SK-N-SH (cell line): Measurements from ENCODE around the gene CELF2. TPM values are rescaled to one million over a fixed set of nuclear protein-coding genes. Genes with fewer than 3 reads are reported as not detected.

ENCODE experiments used
- CTCF ChIA-PET: fragments of 300-600, 350-600 bp; formaldehyde crosslinking; extraction: SDS; loops from one replicate; lab custom pipeline; 2021; lab: Yijun Ruan, JAX
- POLR2A ChIA-PET: fragments of 350-600 bp; sonication (Branson Sonifier 250); formaldehyde crosslinking; extraction: SDS; loops from one replicate; lab custom pipeline; 2020; ENCODE audit warnings: antibody characterized with exemption, inconsistent platforms; lab: Yijun Ruan, JAX
- DNase-seq: peaks from one replicate; pipeline ENCODE4 v3.0.0; 2012
- H2AFZ ChIP-seq: fragments of 200-600 bp; sonication (generic); 2 replicates; pipeline ENCODE4 v1.8.1; 2016; ENCODE audit warnings: antibody characterized with exemption, mild to moderate bottlenecking, low read depth
- H3F3A ChIP-seq: fragments of 200-600 bp; sonication (generic); replicated peaks from 2 replicates; pipeline ENCODE3; 2016; ENCODE audit warnings: antibody characterized with exemption, mild to moderate bottlenecking; ENCODE audit not compliant: insufficient read depth
- H3K27ac ChIP-seq, 2 experiments: fragments of 200-500 bp in 1 of 2; fragments of 200-600 bp in 1 of 2; sonication (Bioruptor generic) in 1 of 2; sonication (generic), shearing (Covaris generic) in 1 of 2; 2 replicates each; pipeline versions ENCODE4 v1.5.1 to v1.6.1; 2014 to 2016; ENCODE audit warnings: low read depth in 2 of 2, inconsistent platforms in 1 of 2, low read length in 1 of 2, mild to moderate bottlenecking in 1 of 2, mixed read lengths in 1 of 2
- H3K27me3 ChIP-seq: fragments of 200-600 bp; sonication (generic), shearing (Covaris generic); 2 replicates; pipeline ENCODE4 v1.6.1; 2016; ENCODE audit warnings: mixed run types; ENCODE audit not compliant: insufficient read depth
- H3K36me3 ChIP-seq, 2 experiments: fragments of 200-500 bp in 1 of 2; fragments of 200-600 bp in 1 of 2; sonication (Bioruptor generic) in 1 of 2; sonication (generic) in 1 of 2; replicated peaks in 1 of 2; 2 replicates each; pipeline versions ENCODE3 to v1.5.1; 2014 to 2016; ENCODE audit warnings: low read length in 1 of 2, mild to moderate bottlenecking in 1 of 2; ENCODE audit not compliant: insufficient read depth in 2 of 2, control insufficient read depth in 1 of 2
- H3K4me1 ChIP-seq, 2 experiments: fragments of 200-500 bp in 1 of 2; fragments of 200-600 bp in 1 of 2; sonication (Bioruptor generic) in 1 of 2; sonication (generic), shearing (Covaris generic) in 1 of 2; 2 replicates each; pipeline versions ENCODE4 v1.5.1 to v1.6.1; 2014 to 2016; ENCODE audit warnings: low read depth in 1 of 2, low read length in 1 of 2, mixed run types in 1 of 2; ENCODE audit not compliant: insufficient read depth in 2 of 2, control insufficient read depth in 1 of 2
- H3K4me2 ChIP-seq: fragments of 200-600 bp; sonication (generic), shearing (Covaris generic); 2 replicates; pipeline ENCODE4 v1.6.1; 2017; ENCODE audit warnings: mixed run types
- H3K4me3 ChIP-seq, 2 experiments: fragments of 200-500 bp in 1 of 2; fragments of 200-600 bp in 1 of 2; sonication (Bioruptor generic) in 1 of 2; sonication (generic), shearing (Covaris generic) in 1 of 2; 2 replicates each; pipeline versions ENCODE4 v1.5.1 to v1.8.1; 2014 to 2016; ENCODE audit warnings: low read depth in 2 of 2, inconsistent platforms in 1 of 2, low read length in 1 of 2, mild to moderate bottlenecking in 1 of 2, mixed read lengths in 1 of 2, moderate library complexity in 1 of 2
- H3K79me2 ChIP-seq: fragments of 200-600 bp; sonication (generic); 2 replicates; pipeline ENCODE4 v1.8.1; 2017; ENCODE audit warnings: mild to moderate bottlenecking; ENCODE audit not compliant: insufficient read depth
- H3K9ac ChIP-seq: fragments of 200-600 bp; sonication (generic); 2 replicates; pipeline ENCODE4 v1.6.1; 2017; ENCODE audit warnings: mixed run types
- H3K9me2 ChIP-seq: fragments of 200-600 bp; sonication (generic); 2 replicates; pipeline ENCODE4 v1.6.1; 2017; ENCODE audit warnings: mixed run types
- H3K9me3 ChIP-seq: fragments of 200-600 bp; sonication (generic); 2 replicates; pipeline ENCODE4 v1.6.1; 2017; ENCODE audit warnings: mixed run types, mild to moderate bottlenecking, moderate library complexity
- H4K20me1 ChIP-seq: fragments of 200-600 bp; sonication (generic); 2 replicates; pipeline ENCODE4 v1.6.1; 2017; ENCODE audit warnings: mild to moderate bottlenecking, mixed run types; ENCODE audit not compliant: insufficient read depth
- CHD2 ChIP-seq: fragments of 150-350 bp; IDR thresholded peaks from 2 replicates; pipeline ENCODE4 v1.6.1; 2018; ENCODE audit warnings: low read length; ENCODE audit not compliant: partially characterized antibody
- ELF1 ChIP-seq: IDR thresholded peaks from 2 replicates; pipeline ENCODE4 v1.4.0; 2012
- FOSL2 ChIP-seq: IDR thresholded peaks from 2 replicates; pipeline ENCODE4 v1.4.0; 2012; ENCODE audit warnings: low read depth, mild to moderate bottlenecking, moderate library complexity, borderline replicate concordance
- FOXJ3 ChIP-seq: sonication (generic); formaldehyde crosslinking; IDR thresholded peaks from 2 replicates; pipeline ENCODE4 v1.5.1; 2020; ENCODE audit warnings: mild to moderate bottlenecking, missing genetic modification reagents
- GATA2 ChIP-seq: sonication (generic); formaldehyde crosslinking; IDR thresholded peaks from 2 replicates; pipeline ENCODE4 v1.5.0; 2020; ENCODE audit warnings: mild to moderate bottlenecking, missing genetic modification reagents
- POLR2AphosphoS5 ChIP-seq: IDR thresholded peaks from 2 replicates; pipeline ENCODE4 v1.6.1; 2012; ENCODE audit warnings: low read depth, low read length
- RXRA ChIP-seq: IDR thresholded peaks from 2 replicates; pipeline ENCODE4 v1.4.0; 2012; ENCODE audit warnings: low read depth, mild to moderate bottlenecking, borderline replicate concordance
- TAF1 ChIP-seq: IDR thresholded peaks from 2 replicates; pipeline ENCODE4 v1.6.1; 2012; ENCODE audit warnings: low read depth, mild to moderate bottlenecking, low read length, moderate library complexity, borderline replicate concordance
- TEAD4 ChIP-seq: IDR thresholded peaks from 2 replicates; pipeline ENCODE4 v1.4.0; 2012; ENCODE audit warnings: mild to moderate bottlenecking, borderline replicate concordance; ENCODE audit not compliant: insufficient read depth
- WGBS: methylation state at CpG from one replicate; pipeline ENCODE4 v1.1.6; 2017; ENCODE audit warnings: low lambda C conversion rate; 5-methylcytosine and 5-hydroxymethylcytosine counted together
- polyA plus RNA-seq, 3 experiments: library from polyadenylated mRNA; depleted of rRNA; stranded (reverse); fragments of >200 nt; gene quantifications; 2 replicates each; pipeline ENCODE4 v1.2.3, GENCODE V29; 2012
- TF ChIP-seq, protein P1 (sequence below): fragments of 200-600 bp; sonication (generic); IDR thresholded peaks from 2 replicates; pipeline ENCODE4 v1.6.1; 2017; ENCODE audit warnings: antibody characterized with exemption, mild to moderate bottlenecking, moderate library complexity
- TF ChIP-seq, protein P2 (sequence below): IDR thresholded peaks from 2 replicates; pipeline ENCODE4 v1.4.0; 2012; ENCODE audit warnings: low read depth
- TF ChIP-seq, protein P3 (sequence below): fragments of 150-350 bp; IDR thresholded peaks from 2 replicates; pipeline ENCODE4 v1.6.1; 2016; ENCODE audit warnings: mild to moderate bottlenecking, low read depth, low read length
- TF ChIP-seq, protein P4 (sequence below): IDR thresholded peaks from 2 replicates; pipeline ENCODE4 v1.4.0; 2012; ENCODE audit warnings: low read depth, borderline replicate concordance
- TF ChIP-seq, protein P5 (sequence below): fragments of 150-350 bp; IDR thresholded peaks from 2 replicates; pipeline ENCODE4 v1.6.1; 2017; ENCODE audit warnings: antibody characterized with exemption, low read length, low read depth, borderline replicate concordance
- TF ChIP-seq, protein P6 (sequence below): IDR thresholded peaks from 2 replicates; pipeline ENCODE4 v1.4.0; 2012; ENCODE audit warnings: low read depth, borderline replicate concordance

Gene CELF2
- polyA plus RNA-seq, 1 of the 3 experiments (the other 2 are of a cell fraction): 0.03 TPM

DNA sequence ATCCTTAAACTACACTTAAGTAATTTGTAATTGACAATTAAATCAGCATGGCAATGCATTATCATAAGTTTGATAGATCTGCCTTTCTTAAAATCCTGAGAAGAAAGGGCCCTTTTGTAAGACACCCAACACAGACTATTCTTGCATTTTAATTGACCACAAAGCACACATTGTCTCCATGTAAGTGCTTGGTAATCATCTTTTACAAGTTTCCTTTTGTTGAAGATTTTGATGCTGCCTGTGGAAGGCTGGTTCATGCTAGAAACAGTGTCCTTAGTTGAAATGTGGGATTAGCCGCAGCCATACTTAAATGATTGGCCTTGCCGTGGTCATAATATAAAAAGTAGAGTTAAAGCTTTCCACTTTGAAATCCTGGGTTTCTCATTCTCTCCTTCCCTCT is 32.3 kb upstream of the CELF2 start (continued):
- TF ChIP-seq, protein P1, sequence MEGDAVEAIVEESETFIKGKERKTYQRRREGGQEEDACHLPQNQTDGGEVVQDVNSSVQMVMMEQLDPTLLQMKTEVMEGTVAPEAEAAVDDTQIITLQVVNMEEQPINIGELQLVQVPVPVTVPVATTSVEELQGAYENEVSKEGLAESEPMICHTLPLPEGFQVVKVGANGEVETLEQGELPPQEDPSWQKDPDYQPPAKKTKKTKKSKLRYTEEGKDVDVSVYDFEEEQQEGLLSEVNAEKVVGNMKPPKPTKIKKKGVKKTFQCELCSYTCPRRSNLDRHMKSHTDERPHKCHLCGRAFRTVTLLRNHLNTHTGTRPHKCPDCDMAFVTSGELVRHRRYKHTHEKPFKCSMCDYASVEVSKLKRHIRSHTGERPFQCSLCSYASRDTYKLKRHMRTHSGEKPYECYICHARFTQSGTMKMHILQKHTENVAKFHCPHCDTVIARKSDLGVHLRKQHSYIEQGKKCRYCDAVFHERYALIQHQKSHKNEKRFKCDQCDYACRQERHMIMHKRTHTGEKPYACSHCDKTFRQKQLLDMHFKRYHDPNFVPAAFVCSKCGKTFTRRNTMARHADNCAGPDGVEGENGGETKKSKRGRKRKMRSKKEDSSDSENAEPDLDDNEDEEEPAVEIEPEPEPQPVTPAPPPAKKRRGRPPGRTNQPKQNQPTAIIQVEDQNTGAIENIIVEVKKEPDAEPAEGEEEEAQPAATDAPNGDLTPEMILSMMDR: no peak
- no peak for TF ChIP-seq FOSL2
- TF ChIP-seq, protein P2, sequence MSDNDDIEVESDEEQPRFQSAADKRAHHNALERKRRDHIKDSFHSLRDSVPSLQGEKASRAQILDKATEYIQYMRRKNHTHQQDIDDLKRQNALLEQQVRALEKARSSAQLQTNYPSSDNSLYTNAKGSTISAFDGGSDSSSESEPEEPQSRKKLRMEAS: no peak

DNA sequence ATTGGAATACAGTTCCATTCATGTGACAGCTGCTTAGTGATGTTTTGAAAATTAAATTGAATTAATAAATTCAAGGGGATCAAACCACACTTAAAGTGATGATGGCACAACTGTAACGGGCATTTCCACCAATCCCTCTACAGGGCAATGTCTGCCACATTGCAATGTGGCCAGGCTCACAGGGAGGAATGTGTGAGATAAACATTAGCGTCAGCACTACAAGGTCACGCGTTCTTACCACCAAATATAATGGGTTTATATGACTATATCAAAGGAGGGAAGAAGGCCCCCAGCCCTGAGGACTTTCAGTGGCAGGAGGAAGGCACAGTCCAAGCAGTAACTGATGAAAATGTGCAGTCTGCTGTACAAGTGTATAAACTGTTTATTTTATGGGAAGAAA is 31.1 kb upstream of the CELF2 start:
- no peak for DNase-seq

DNA sequence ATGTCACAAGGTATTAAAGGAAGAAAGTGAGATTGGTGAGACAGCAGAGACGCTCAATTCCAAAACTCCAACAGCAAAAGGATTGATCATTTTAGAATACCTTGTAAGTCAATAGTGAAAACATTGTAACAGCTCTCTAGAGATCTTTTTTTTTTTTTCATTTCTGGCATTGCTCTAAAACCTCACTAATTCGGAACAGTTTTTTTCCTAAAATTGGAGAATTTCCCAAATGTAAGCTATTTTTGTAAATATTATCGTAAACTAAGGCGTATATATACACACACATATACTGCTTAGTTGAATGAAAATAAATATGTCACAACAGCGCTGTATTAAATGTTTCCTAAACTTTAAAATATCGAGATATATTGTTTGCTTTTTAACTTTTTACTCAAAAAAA is 30.6 kb upstream of the CELF2 start:
- H2AFZ ChIP-seq: no peak overlapping the region

More for the DNA sequence above, 31.1 kb upstream of the CELF2 start:
- TF ChIP-seq GATA2 (CRISPR knock-in tag) (no peak), FOXJ3 (CRISPR knock-in tag) (no peak), POLR2AphosphoS5 (no peak), ELF1 (no peak), RXRA (no peak)
- no peak overlapping the region for H3K4me3 ChIP-seq
- no peaks in the 10 kb centered on the region for H3K27me3 ChIP-seq
- no peaks in the 10 kb centered on the region for H3K9me3 ChIP-seq
- H3K4me1 ChIP-seq: no peaks in the 10 kb centered on the region
- no peaks in the 10 kb centered on the region for H4K20me1 ChIP-seq
- H3K4me2 ChIP-seq: no peak overlapping the region
- no peaks in the 10 kb centered on the region for H3F3A ChIP-seq
- H3K27ac ChIP-seq: no peak overlapping the region
- H3K9ac ChIP-seq: no peak overlapping the region
- WGBS: 61% methylated on average over 4 of the region's 4 CpGs
- POLR2A ChIA-PET: no interaction called here
- no peak overlapping the region for H2AFZ ChIP-seq
- CTCF ChIA-PET: interaction anchor here (0.7 kb wide), 1 partner anchor 50 kb away, joined by 3 read pairs; no protein-coding TSS in a partner anchor
- H3K79me2 ChIP-seq: no peaks in the 10 kb centered on the region
- no peaks in the 10 kb centered on the region for H3K36me3 ChIP-seq
- H3K9me2 ChIP-seq: no peaks in the 10 kb centered on the region

More for the DNA sequence above, 30.6 kb upstream of the CELF2 start:
- Histone ChIP-seq H3K27ac (no peak overlapping the region), H3K36me3 (no peaks in the 10 kb centered on the region), H3K9ac (no peak overlapping the region), H3K27me3 (no peaks in the 10 kb centered on the region), H3K4me2 (no peak overlapping the region), H3F3A (no peaks in the 10 kb centered on the region), H3K9me2 (no peaks in the 10 kb centered on the region)
- CTCF ChIA-PET: no interaction called here
- POLR2A ChIA-PET: no interaction called here
- WGBS: 37% methylated on average over 6 of the region's 6 CpGs
- TF ChIP-seq ELF1 (no peak), FOXJ3 (CRISPR knock-in tag) (no peak), TAF1 (no peak), CHD2 (no peak), TEAD4 (no peak), RXRA (no peak)
- TF ChIP-seq, protein P3, sequence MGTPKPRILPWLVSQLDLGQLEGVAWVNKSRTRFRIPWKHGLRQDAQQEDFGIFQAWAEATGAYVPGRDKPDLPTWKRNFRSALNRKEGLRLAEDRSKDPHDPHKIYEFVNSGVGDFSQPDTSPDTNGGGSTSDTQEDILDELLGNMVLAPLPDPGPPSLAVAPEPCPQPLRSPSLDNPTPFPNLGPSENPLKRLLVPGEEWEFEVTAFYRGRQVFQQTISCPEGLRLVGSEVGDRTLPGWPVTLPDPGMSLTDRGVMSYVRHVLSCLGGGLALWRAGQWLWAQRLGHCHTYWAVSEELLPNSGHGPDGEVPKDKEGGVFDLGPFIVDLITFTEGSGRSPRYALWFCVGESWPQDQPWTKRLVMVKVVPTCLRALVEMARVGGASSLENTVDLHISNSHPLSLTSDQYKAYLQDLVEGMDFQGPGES: no peak
- TF ChIP-seq, protein P4, sequence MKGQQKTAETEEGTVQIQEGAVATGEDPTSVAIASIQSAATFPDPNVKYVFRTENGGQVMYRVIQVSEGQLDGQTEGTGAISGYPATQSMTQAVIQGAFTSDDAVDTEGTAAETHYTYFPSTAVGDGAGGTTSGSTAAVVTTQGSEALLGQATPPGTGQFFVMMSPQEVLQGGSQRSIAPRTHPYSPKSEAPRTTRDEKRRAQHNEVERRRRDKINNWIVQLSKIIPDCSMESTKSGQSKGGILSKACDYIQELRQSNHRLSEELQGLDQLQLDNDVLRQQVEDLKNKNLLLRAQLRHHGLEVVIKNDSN: no peak
- TF ChIP-seq, protein P5, sequence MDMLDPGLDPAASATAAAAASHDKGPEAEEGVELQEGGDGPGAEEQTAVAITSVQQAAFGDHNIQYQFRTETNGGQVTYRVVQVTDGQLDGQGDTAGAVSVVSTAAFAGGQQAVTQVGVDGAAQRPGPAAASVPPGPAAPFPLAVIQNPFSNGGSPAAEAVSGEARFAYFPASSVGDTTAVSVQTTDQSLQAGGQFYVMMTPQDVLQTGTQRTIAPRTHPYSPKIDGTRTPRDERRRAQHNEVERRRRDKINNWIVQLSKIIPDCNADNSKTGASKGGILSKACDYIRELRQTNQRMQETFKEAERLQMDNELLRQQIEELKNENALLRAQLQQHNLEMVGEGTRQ: no peak
- TF ChIP-seq, protein P6, sequence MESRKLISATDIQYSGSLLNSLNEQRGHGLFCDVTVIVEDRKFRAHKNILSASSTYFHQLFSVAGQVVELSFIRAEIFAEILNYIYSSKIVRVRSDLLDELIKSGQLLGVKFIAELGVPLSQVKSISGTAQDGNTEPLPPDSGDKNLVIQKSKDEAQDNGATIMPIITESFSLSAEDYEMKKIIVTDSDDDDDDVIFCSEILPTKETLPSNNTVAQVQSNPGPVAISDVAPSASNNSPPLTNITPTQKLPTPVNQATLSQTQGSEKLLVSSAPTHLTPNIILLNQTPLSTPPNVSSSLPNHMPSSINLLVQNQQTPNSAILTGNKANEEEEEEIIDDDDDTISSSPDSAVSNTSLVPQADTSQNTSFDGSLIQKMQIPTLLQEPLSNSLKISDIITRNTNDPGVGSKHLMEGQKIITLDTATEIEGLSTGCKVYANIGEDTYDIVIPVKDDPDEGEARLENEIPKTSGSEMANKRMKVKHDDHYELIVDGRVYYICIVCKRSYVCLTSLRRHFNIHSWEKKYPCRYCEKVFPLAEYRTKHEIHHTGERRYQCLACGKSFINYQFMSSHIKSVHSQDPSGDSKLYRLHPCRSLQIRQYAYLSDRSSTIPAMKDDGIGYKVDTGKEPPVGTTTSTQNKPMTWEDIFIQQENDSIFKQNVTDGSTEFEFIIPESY: no peak
- TF ChIP-seq, all 33 proteins: peak for 0
- no peaks in the 10 kb centered on the region for H3K4me1 ChIP-seq
- no peaks in the 10 kb centered on the region for H3K79me2 ChIP-seq
- no peaks in the 10 kb centered on the region for H4K20me1 ChIP-seq
- H3K4me3 ChIP-seq: no peak overlapping the region
- H3K9me3 ChIP-seq: no peaks in the 10 kb centered on the region
- no peak for DNase-seq
